ENCODE results near the gene XAF1. TPM values are rescaled to one million over a fixed set of nuclear protein-coding genes. Genes with fewer than 3 reads are reported as not detected.
"Not testable (repeated sequence)": the region's sequence is repeated elsewhere in the genome, so short reads cannot be mapped to it uniquely, and the experiment has no call there.

XAF1 gene
- total RNA-seq, 2 donors from 2014 or later, result 10.4 to 21.8 TPM

DNA sequence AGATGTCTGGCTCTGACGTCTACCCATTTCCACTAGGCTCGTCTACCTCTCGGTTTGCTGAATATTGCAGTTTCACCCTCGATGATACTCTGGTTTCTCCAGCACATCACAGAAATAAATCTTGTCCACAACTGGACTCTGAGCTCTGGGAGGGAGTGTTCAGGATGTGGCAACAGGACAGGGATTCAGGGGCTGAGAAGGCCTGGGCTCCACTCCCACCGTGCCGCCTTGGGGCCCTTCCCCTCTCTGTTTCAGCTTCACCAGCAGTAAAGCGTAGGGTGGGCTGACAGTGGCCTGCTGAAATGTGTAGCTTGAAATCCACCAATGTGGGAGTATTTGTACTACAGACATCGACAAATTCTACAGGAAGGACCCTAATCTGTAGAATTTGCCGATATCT lies 55.7 kb downstream of the XAF1 start:
- Histone ChIP-seq H3K9me3 (no peaks in the 10 kb centered on the region), H3K27me3 (replicated peaks; ENCODE audit: insufficient read depth) (peaks cover 5% of the 10 kb centered on the region), H3K27ac (no peak overlapping the region), H3K4me1 (replicated peaks) (no peaks in the 10 kb centered on the region), H3K36me3 (no peaks in the 10 kb centered on the region), H3K4me3 (no peak overlapping the region)
- WGBS, result 86% methylated on average over 9 of the region's 9 CpGs
- TF ChIP-seq POLR2AphosphoS5 (IDR thresholded peaks at IDR 0.05), result no peak
- no peak for TF ChIP-seq POLR2A (IDR thresholded peaks at IDR 0.05)
- TF ChIP-seq CTCF (IDR thresholded peaks at IDR 0.05), result no peak
- DNase-seq (ENCODE audit: low spot score), result no peak
- intact Hi-C loops (cut with DNase I), result no loop called here

DNA sequence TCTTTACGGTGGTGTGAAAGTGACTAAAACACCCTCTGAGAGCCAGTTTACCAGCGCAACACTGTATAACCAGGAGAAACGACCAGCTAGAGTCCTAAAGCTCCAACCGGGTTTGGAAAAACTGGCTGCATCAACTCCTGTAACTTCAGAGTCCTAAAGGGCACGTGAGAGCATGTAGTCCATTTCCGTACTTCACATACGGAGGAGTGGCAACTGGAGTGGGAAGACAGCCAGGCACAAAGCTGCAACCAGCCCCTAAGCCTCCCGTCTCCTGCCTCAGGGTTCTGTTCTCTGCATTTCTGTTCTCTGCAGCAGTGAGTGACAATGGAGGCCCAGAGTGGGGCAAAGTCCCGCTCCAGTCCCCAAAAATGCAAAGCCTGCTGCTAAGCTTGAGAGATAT lies 56.4 kb downstream of the XAF1 start:
- intact Hi-C loops (cut with DNase I), result no loop called here

DNA sequence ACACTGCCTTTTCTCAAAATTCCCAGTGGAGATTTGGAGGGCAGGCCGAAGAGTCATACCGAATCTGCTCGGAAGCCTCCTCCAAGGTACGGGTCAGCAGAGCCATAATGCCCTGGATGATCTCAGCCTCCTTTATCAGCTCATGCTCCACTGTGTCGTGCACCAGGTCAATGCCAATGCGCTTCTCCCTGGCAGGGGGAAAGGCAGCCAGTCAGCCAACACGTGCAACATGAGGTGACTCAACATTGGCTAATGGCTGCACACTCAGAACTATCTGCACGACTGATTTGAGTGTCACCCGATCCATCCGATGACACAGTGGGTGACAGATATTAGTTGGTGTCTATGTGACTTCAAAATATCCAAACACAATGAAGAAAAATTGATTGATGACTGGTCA lies 59.9 kb downstream of the XAF1 start:
- Histone ChIP-seq H3K4me1 (replicated peaks) (no peaks in the 10 kb centered on the region), H3K4me3 (no peak overlapping the region), H3K36me3 (no peaks in the 10 kb centered on the region), H3K27me3 (replicated peaks; ENCODE audit: insufficient read depth) (peaks cover 2% of the 10 kb centered on the region), H3K27ac (no peak overlapping the region), H3K9me3 (no peaks in the 10 kb centered on the region)
- intact Hi-C loops (cut with DNase I), result no loop called here
- TF ChIP-seq POLR2AphosphoS5 (IDR thresholded peaks at IDR 0.05), result no peak
- TF ChIP-seq POLR2A (IDR thresholded peaks at IDR 0.05), result no peak
- no peak for TF ChIP-seq CTCF (IDR thresholded peaks at IDR 0.05)
- WGBS, result 87% methylated on average over 10 of the region's 10 CpGs
- no peak for DNase-seq (ENCODE audit: low spot score)

More for the DNA sequence above, 56.4 kb downstream of the XAF1 start:
- no peak overlapping the region for H3K27ac ChIP-seq
- TF ChIP-seq POLR2A (IDR thresholded peaks at IDR 0.05) (no peak), POLR2AphosphoS5 (IDR thresholded peaks at IDR 0.05) (no peak), CTCF (IDR thresholded peaks at IDR 0.05) (no peak)
- peaks cover 5% of the 10 kb centered on the region for H3K27me3 ChIP-seq (replicated peaks; ENCODE audit: insufficient read depth)
- no peak for DNase-seq (ENCODE audit: low spot score)
- no peak overlapping the region for H3K4me3 ChIP-seq
- no peaks in the 10 kb centered on the region for H3K9me3 ChIP-seq
- no peaks in the 10 kb centered on the region for H3K36me3 ChIP-seq
- H3K4me1 ChIP-seq (replicated peaks), result no peaks in the 10 kb centered on the region
- 64% methylated on average over 9 of the region's 9 CpGs for WGBS

- WGBS, result 69% methylated on average over 3 of the region's 3 CpGs
- DNase-seq (ENCODE audit: low spot score); H3K4me3 ChIP-seq; H3K36me3 ChIP-seq; H3K9me3 ChIP-seq; H3K4me1 ChIP-seq (replicated peaks); H3K27me3 ChIP-seq (replicated peaks; ENCODE audit: insufficient read depth); H3K27ac ChIP-seq; intact Hi-C loops (cut with DNase I): not testable (repeated sequence)
These were observed 60.5 kb downstream of the XAF1 start for GRCh38 chr17:6816368-6816767.

DNA sequence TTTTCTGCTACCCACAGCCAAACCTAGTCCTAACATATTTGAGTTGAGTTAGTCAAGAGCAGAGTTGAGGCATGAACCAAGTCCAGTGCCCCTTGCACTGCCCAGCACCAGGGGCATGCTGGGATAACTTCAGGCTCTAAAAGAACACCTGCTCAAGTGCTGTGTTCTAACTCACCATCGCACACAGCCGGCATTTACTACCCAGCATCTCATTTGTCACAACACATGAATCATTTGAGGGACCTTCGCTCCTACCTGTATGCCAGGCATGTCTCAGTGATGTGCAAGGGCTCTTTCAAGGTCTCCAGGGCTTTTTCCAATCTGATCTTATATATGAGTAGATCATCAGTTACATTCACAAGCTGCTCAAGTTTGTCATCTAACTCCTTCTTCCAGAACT lies 63.1 kb downstream of the XAF1 start:
- Histone ChIP-seq H3K9me3 (no peaks in the 10 kb centered on the region), H3K4me1 (replicated peaks) (no peaks in the 10 kb centered on the region)
- WGBS, result 85% methylated on average over 3 of the region's 3 CpGs

DNA sequence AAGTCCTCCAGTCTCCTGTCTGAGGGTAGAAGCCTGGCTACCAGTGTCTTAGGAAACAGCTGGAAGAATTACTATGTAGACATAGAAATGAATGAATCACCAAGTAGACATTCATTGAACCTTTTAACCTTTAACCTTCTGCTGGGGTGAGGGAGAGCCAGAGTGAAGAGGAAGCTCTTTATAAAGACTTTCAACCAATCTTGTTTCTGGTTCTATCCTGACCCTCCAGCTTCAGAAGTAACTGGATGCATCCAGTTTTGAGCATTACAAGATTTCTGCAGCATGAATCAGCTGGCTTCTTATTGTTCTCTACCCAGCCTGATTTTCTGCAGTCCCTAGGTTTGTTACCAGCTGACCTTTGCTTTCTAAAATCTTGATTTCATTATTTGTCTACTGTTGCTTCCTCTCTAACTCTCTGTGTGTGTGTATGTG lies 67.2 kb downstream of the XAF1 start:
- TF ChIP-seq POLR2A (IDR thresholded peaks at IDR 0.05) (no peak), POLR2AphosphoS5 (IDR thresholded peaks at IDR 0.05) (no peak), CTCF (IDR thresholded peaks at IDR 0.05) (no peak)
- H3K4me3 ChIP-seq, result no peak overlapping the region
- intact Hi-C loops (cut with DNase I), result no loop called here

More for the DNA sequence above, 63.1 kb downstream of the XAF1 start:
- H3K27ac ChIP-seq, result no peak overlapping the region
- no peaks in the 10 kb centered on the region for H3K27me3 ChIP-seq (replicated peaks; ENCODE audit: insufficient read depth)
- intact Hi-C loops (cut with DNase I), result no loop called here
- H3K36me3 ChIP-seq, result no peaks in the 10 kb centered on the region
- DNase-seq (ENCODE audit: low spot score), result no peak
- H3K4me3 ChIP-seq, result no peak overlapping the region
- TF ChIP-seq POLR2A (IDR thresholded peaks at IDR 0.05) (no peak), POLR2AphosphoS5 (IDR thresholded peaks at IDR 0.05) (no peak)

More for the DNA sequence above, 67.2 kb downstream of the XAF1 start:
- no peak for DNase-seq (ENCODE audit: low spot score)
- no peaks in the 10 kb centered on the region for H3K9me3 ChIP-seq
- H3K27ac ChIP-seq, result no peak overlapping the region
- H3K36me3 ChIP-seq, result no peaks in the 10 kb centered on the region
- no peaks in the 10 kb centered on the region for H3K27me3 ChIP-seq (replicated peaks; ENCODE audit: insufficient read depth)
- no peaks in the 10 kb centered on the region for H3K4me1 ChIP-seq (replicated peaks)

All from prostate gland (tissue), 2 donors.